ENCODE data around the gene MS4A10. TPM values are rescaled to one million over a fixed set of nuclear protein-coding genes. Genes with fewer than 3 reads are reported as not detected.

MS4A10 gene
- total RNA-seq, 4 donors from 2014 or later, result not detected

DNA sequence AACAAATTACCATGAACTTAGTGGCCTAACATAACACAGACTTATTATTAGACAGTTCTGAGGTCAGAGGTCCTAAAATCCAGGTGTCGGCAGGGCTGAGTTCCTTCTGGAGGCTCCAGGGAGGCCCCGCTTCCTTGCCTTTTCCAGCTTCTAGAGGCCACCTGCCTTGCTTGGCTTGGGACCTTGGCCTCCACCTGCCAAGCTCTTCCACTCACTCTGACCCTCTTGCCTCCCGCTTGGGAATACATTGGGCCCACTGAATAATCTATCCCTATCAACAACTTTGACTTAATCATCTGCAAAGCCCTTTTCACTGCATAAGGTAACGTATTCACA is 3.2 kb upstream of the MS4A10 start:
- TF ChIP-seq, protein P1, sequence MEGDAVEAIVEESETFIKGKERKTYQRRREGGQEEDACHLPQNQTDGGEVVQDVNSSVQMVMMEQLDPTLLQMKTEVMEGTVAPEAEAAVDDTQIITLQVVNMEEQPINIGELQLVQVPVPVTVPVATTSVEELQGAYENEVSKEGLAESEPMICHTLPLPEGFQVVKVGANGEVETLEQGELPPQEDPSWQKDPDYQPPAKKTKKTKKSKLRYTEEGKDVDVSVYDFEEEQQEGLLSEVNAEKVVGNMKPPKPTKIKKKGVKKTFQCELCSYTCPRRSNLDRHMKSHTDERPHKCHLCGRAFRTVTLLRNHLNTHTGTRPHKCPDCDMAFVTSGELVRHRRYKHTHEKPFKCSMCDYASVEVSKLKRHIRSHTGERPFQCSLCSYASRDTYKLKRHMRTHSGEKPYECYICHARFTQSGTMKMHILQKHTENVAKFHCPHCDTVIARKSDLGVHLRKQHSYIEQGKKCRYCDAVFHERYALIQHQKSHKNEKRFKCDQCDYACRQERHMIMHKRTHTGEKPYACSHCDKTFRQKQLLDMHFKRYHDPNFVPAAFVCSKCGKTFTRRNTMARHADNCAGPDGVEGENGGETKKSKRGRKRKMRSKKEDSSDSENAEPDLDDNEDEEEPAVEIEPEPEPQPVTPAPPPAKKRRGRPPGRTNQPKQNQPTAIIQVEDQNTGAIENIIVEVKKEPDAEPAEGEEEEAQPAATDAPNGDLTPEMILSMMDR (IDR thresholded peaks at IDR 0.05; ENCODE audit: low read depth), result no peak

DNA sequence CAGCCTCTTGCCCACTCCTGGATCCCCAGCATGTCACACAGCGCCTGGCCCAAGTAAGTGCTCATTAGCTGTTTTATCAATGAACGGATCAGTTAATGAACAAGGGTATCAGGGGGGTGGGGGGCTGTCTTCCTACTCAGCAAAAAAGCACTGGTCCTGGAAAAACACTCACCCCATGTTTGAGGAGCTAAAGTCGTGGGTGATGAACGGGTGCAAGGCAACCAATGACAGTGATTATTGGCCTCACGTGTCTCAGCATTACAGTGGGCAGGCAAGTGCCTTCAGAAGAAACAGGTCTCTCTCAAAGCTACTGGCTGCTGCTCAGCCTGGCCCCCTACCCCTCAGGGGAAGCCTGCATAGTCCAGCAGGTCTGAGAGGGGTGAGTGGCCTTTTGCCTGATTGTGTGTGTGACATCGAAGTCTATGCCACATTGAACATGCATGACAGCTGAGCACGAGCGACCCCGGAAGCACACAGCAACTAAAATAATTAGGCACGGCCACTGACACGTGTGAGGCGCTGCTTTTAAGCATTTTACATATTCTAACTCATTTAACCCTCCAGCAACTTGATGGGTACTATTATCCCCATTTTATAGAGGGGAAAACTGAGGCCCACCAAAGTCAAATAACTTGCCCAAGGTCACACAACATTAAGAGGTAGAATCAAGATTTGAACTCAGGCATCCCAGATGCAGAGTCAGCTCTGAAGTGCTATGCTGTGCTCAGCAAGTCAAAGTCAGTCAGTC is 2.6 kb upstream of the MS4A10 start:
- TF ChIP-seq, protein P1 (IDR thresholded peaks at IDR 0.05; ENCODE audit: low read depth), result no peak

GRCh38 chr11:60783141-60783484 is 2.0 kb upstream of the MS4A10 start:
- TF ChIP-seq, protein P1 (IDR thresholded peaks at IDR 0.05; ENCODE audit: low read depth), result no peak

DNA sequence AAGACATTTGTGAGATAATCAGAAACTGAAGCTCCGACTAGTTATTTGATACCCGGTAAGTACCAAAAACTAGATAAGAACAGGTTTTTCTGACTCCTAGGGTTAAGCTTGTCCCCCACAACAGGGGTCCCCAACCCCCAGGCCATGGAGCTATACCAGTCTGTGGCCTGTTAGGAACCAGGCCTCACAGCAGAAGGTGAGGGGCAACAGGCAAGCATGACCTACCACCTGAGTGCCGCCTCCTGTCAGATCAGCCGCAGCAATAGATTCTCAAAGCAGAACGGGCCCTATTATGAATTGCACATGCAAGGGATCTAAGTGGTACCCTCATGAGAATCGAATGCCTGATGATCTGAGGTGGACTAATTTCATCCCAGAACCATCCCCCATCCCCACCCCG is 1.2 kb upstream of the MS4A10 start:
- TF ChIP-seq, protein P1 (IDR thresholded peaks at IDR 0.05; ENCODE audit: low read depth), result no peak

- TF ChIP-seq, protein P1 (IDR thresholded peaks at IDR 0.05; ENCODE audit: low read depth), result no peak
Measured at GRCh38 chr11:60785806-60786361, 751 bp downstream of the MS4A10 start.

DNA sequence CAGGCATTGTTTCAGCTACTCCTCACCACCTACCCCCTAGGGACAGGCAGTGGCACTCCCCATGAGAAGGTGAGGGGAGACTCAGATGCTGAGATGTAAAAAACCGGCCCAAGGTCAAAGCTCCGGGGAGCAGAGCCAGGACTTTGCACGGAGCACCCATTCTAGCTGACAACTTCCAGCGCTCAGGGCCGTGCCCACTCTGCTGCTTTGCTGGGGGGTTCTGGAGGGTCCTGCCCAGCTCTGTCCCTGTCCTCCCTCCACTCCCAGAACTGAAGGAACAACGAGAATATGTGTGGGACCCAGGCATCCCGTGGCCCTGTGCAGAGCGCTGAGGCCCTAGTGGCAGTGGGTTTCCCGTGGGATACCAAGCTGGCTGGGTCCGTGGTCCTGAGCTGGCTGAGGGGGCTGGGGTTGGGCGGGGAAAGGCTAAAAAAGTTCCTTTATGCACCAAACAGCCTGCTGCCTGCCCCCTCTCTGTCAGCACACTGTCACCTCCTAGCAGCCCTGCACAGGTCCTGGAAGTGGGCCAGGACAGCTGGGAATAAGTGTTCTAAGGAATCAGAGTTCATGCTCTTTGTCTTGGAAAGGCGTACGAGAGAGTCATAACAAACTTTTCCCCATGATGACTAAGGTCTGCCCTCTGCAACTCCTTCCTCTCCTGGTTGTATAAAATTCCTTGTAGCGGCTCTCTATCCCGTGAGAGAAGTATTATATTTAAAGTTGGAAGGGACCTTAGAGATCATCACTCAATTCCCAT is 1.9 kb downstream of the MS4A10 start:
- TF ChIP-seq, protein P1 (IDR thresholded peaks at IDR 0.05; ENCODE audit: low read depth), result no peak

DNA sequence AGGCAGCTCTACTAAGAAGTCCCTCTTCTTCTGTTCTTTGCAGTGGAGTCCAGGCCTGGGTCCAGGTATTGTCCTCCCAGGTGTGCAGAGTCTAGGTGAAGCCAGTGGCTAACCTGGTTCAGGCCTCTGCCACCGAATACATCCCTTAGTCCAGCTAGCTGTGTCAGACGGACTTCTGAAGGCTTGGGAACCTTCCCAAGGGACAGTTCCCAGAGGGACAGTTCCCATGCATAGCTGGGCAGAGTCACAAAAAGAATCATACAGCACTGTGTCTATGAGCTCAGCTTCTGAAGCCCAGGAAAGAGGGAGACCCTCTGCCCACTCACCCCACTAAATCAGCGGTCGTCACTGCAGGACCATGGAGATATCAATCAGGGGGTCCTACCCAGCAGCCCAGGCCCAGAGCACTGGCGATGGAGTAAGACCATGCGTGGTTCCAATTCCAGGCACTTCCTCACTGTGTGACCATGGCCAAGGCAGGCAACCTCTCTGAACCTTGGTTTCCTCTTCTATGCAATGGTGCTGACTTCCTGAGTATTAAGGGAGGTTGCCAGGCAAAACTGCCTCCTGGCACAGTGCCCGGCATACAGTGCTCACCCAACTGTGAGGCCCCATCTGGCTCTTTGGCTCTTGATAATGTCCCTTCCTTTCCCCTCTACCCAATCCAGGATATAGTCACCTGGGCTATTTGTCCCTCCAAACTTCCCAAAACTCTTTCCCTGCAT is 3.4 kb downstream of the MS4A10 start:
- TF ChIP-seq, protein P1 (IDR thresholded peaks at IDR 0.05; ENCODE audit: low read depth), result no peak

All from subcutaneous adipose tissue (tissue), 4 donors.